GM21786 (cell line): ENCODE data around the gene PDZRN4.
"Not testable (repeated sequence)": the region's sequence is repeated elsewhere in the genome, so short reads cannot be mapped to it uniquely, and the experiment has no call there.

Experiments used
- ATAC-seq: cut with Tn5 transposase; IDR thresholded peaks from one replicate; pipeline ENCODE4 v1.9.1; 2021; ENCODE audit not compliant: unreplicated experiment

The PDZRN4 gene

GRCh38 chr12:41213107-41213506 lies 25.0 kb downstream of the PDZRN4 start:
- ATAC-seq: no peak

- no peak for ATAC-seq
Observed at GRCh38 chr12:41213648-41214047, 25.5 kb downstream of the PDZRN4 start.

- ATAC-seq: no peak
Observed at GRCh38 chr12:41217727-41218126, 29.6 kb downstream of the PDZRN4 start.

GRCh38 chr12:41220931-41221330 lies 32.8 kb downstream of the PDZRN4 start:
- no peak for ATAC-seq

- no peak for ATAC-seq
Observed at GRCh38 chr12:41221491-41221890, 33.4 kb downstream of the PDZRN4 start.

- ATAC-seq: no peak
Observed at GRCh38 chr12:41223600-41223999, 35.5 kb downstream of the PDZRN4 start.

GRCh38 chr12:41224066-41224465 lies 35.9 kb downstream of the PDZRN4 start:
- ATAC-seq: no peak

GRCh38 chr12:41225179-41225578 lies 37.1 kb downstream of the PDZRN4 start:
- no peak for ATAC-seq

- ATAC-seq: no peak
Observed at GRCh38 chr12:41228066-41228820, 40.1 kb downstream of the PDZRN4 start.

GRCh38 chr12:41230756-41231155 lies 42.6 kb downstream of the PDZRN4 start:
- ATAC-seq: no peak

GRCh38 chr12:41234692-41235091 lies 46.6 kb downstream of the PDZRN4 start:
- ATAC-seq: no peak

GRCh38 chr12:41242603-41243002 lies 54.5 kb downstream of the PDZRN4 start:
- no peak for ATAC-seq

GRCh38 chr12:41248391-41248790 lies 60.3 kb downstream of the PDZRN4 start:
- ATAC-seq: no peak

GRCh38 chr12:41250748-41251147 lies 62.6 kb downstream of the PDZRN4 start:
- ATAC-seq: no peak

GRCh38 chr12:41254004-41254914 lies 66.1 kb downstream of the PDZRN4 start:
- ATAC-seq: no peak

GRCh38 chr12:41263196-41263595 lies 75.1 kb downstream of the PDZRN4 start:
- not testable (repeated sequence) for ATAC-seq

GRCh38 chr12:41264281-41264680 lies 76.2 kb downstream of the PDZRN4 start:
- ATAC-seq: no peak

- no peak for ATAC-seq
Observed at GRCh38 chr12:41269056-41269455, 80.9 kb downstream of the PDZRN4 start.

- no peak for ATAC-seq
Observed at GRCh38 chr12:41271489-41271888, 83.4 kb downstream of the PDZRN4 start.

GRCh38 chr12:41274643-41275042 lies 86.5 kb downstream of the PDZRN4 start:
- ATAC-seq: no peak

- ATAC-seq: peak; percentile 56
Observed at GRCh38 chr12:41277100-41277945, 89.2 kb downstream of the PDZRN4 start.
